ENCODE data around the gene LRRC8E. TPM values are rescaled to one million over a fixed set of nuclear protein-coding genes. Genes with fewer than 3 reads are reported as not detected.

The LRRC8E gene
- total RNA-seq, 2 donors from 2014 or later, result 2.8 to 3.4 TPM

GRCh38 chr19:7898967-7899366, 10.7 kb downstream of the LRRC8E start:
- Histone ChIP-seq H3K9ac (ENCODE audit: extremely low read depth, low read length, poor library complexity, severe bottlenecking) (no peak overlapping the region), H3K36me3 (ENCODE audit: control insufficient read depth, insufficient read depth, low read length) (no peaks in the 10 kb centered on the region), H3K4me1 (ENCODE audit: control insufficient read depth, insufficient read depth, low read length) (no peaks in the 10 kb centered on the region), H3K27me3 (ENCODE audit: control insufficient read depth, insufficient read depth, low read length, poor library complexity, severe bottlenecking) (no peaks in the 10 kb centered on the region), H3K4me3 (ENCODE audit: low read length) (no peak overlapping the region), H3K27ac (ENCODE audit: low read depth, low read length) (no peak overlapping the region), H3K9me3 (ENCODE audit: control insufficient read depth, low read length) (no peaks in the 10 kb centered on the region)
- Mint-ChIP-seq H3K4me1 (no peaks in the 10 kb centered on the region), H3K4me3 (no peak overlapping the region), H3K27me3 (ENCODE audit: insufficient read depth) (peaks cover 2% of the 10 kb centered on the region), H3K9me3 (no peaks in the 10 kb centered on the region), H3K36me3 (ENCODE audit: low read depth) (peaks cover 9% of the 10 kb centered on the region), H3K27ac (no peak overlapping the region)
- no peak for DNase-seq
- TF ChIP-seq, protein P1, sequence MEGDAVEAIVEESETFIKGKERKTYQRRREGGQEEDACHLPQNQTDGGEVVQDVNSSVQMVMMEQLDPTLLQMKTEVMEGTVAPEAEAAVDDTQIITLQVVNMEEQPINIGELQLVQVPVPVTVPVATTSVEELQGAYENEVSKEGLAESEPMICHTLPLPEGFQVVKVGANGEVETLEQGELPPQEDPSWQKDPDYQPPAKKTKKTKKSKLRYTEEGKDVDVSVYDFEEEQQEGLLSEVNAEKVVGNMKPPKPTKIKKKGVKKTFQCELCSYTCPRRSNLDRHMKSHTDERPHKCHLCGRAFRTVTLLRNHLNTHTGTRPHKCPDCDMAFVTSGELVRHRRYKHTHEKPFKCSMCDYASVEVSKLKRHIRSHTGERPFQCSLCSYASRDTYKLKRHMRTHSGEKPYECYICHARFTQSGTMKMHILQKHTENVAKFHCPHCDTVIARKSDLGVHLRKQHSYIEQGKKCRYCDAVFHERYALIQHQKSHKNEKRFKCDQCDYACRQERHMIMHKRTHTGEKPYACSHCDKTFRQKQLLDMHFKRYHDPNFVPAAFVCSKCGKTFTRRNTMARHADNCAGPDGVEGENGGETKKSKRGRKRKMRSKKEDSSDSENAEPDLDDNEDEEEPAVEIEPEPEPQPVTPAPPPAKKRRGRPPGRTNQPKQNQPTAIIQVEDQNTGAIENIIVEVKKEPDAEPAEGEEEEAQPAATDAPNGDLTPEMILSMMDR (conservative IDR thresholded peaks at IDR 0.05), result no peak
- 94 to 95% methylated on average over 16 of the region's 16 CpGs for WGBS, 2 experiments (ENCODE audit: insufficient coverage in 1 of 2, insufficient read length in 1 of 2)

- no peaks in the 10 kb centered on the region for H3K9me3 ChIP-seq (ENCODE audit: control insufficient read depth, low read length)
- WGBS, 2 experiments (ENCODE audit: insufficient coverage in 1 of 2, insufficient read length in 1 of 2), result 91 to 96% methylated on average over 29 to 34 of the region's 34 CpGs
Measured at GRCh38 chr19:7899751-7900378, 11.6 kb downstream of the LRRC8E start.

DNA sequence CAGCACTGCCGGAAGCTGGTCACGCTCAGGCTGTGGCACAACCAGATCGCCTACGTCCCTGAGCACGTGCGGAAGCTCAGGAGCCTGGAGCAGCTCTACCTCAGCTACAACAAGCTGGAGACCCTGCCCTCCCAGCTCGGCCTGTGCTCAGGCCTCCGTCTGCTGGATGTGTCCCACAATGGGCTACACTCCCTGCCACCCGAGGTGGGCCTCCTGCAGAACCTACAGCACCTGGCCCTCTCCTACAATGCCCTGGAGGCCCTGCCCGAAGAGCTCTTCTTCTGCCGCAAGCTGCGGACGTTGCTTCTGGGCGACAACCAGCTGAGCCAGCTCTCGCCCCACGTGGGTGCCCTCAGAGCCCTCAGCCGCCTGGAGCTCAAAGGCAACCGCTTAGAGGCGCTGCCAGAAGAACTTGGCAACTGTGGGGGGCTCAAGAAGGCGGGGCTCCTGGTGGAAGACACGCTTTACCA, 12.1 kb downstream of the LRRC8E start:
- 87 to 89% methylated on average over 15 to 21 of the region's 21 CpGs for WGBS, 2 experiments (ENCODE audit: insufficient coverage in 1 of 2, insufficient read length in 1 of 2)
- no peak overlapping the region for H3K9ac ChIP-seq (ENCODE audit: extremely low read depth, low read length, poor library complexity, severe bottlenecking)
- H3K4me1 ChIP-seq (ENCODE audit: control insufficient read depth, insufficient read depth, low read length), result no peaks in the 10 kb centered on the region
- H3K36me3 ChIP-seq (ENCODE audit: control insufficient read depth, insufficient read depth, low read length), result no peaks in the 10 kb centered on the region
- Mint-ChIP-seq H3K4me3 (no peak overlapping the region), H3K27ac (no peak overlapping the region), H3K4me1 (peaks cover 8% of the 10 kb centered on the region), H3K36me3 (ENCODE audit: low read depth) (peaks cover 9% of the 10 kb centered on the region), H3K27me3 (ENCODE audit: insufficient read depth) (no peaks in the 10 kb centered on the region), H3K9me3 (no peaks in the 10 kb centered on the region)
- no peak for DNase-seq
- no peaks in the 10 kb centered on the region for H3K9me3 ChIP-seq (ENCODE audit: control insufficient read depth, low read length)
- H3K4me3 ChIP-seq (ENCODE audit: low read length), result no peak overlapping the region
- TF ChIP-seq, protein P1 (conservative IDR thresholded peaks at IDR 0.05), result no peak
- H3K27ac ChIP-seq (ENCODE audit: low read depth, low read length), result no peak overlapping the region
- no peaks in the 10 kb centered on the region for H3K27me3 ChIP-seq (ENCODE audit: control insufficient read depth, insufficient read depth, low read length, poor library complexity, severe bottlenecking)

More at GRCh38 chr19:7899751-7900378, 11.6 kb downstream of the LRRC8E start:
- Histone ChIP-seq H3K4me1 (ENCODE audit: control insufficient read depth, insufficient read depth, low read length) (no peaks in the 10 kb centered on the region), H3K9ac (ENCODE audit: extremely low read depth, low read length, poor library complexity, severe bottlenecking) (no peak overlapping the region), H3K4me3 (ENCODE audit: low read length) (no peak overlapping the region), H3K27me3 (ENCODE audit: control insufficient read depth, insufficient read depth, low read length, poor library complexity, severe bottlenecking) (no peaks in the 10 kb centered on the region), H3K36me3 (ENCODE audit: control insufficient read depth, insufficient read depth, low read length) (no peaks in the 10 kb centered on the region), H3K27ac (ENCODE audit: low read depth, low read length) (no peak overlapping the region)
- Mint-ChIP-seq H3K4me1 (peaks cover 5% of the 10 kb centered on the region), H3K27me3 (ENCODE audit: insufficient read depth) (no peaks in the 10 kb centered on the region), H3K36me3 (ENCODE audit: low read depth) (peaks cover 9% of the 10 kb centered on the region), H3K27ac (no peak overlapping the region), H3K9me3 (no peaks in the 10 kb centered on the region), H3K4me3 (no peak overlapping the region)
- TF ChIP-seq, protein P1 (conservative IDR thresholded peaks at IDR 0.05), result no peak
- DNase-seq, result no peak

Measured in endodermal cell (in vitro differentiated cells).